DMS79 (cell line): ENCODE results near the gene SPATS2.

ENCODE experiments used
- DNase-seq: peaks from one replicate; lab custom pipeline; 2025; lab: John Stamatoyannopoulos, UW

SPATS2 gene

GRCh38 chr12:49335955-49336644 is 31.2 kb upstream of the SPATS2 start:
- DNase-seq, result no peak

GRCh38 chr12:49336645-49337584 is 30.3 kb upstream of the SPATS2 start, which contains the start of gene C1QL4:
Gene C1QL4, minus strand, starts transcription at chr12:49337188. Its CDS starts 711 bp downstream, at chr12:49336477.
- DNase-seq, result peak; percentile 54

- no peak for DNase-seq
These were observed 28.3 kb upstream of the SPATS2 start for GRCh38 chr12:49338830-49339463.

GRCh38 chr12:49339464-49339861 is 27.8 kb upstream of the SPATS2 start:
- peak; percentile 49 for DNase-seq

GRCh38 chr12:49340095-49340870 is 27.0 kb upstream of the SPATS2 start:
- no peak for DNase-seq

- DNase-seq, result no peak
These were observed 26.1 kb upstream of the SPATS2 start for GRCh38 chr12:49340971-49341776.

- no peak for DNase-seq
These were observed 25.5 kb upstream of the SPATS2 start for GRCh38 chr12:49341777-49342065.

- DNase-seq, result peak; percentile 93
These were observed 25.0 kb upstream of the SPATS2 start for GRCh38 chr12:49342066-49342913.

- no peak for DNase-seq
These were observed 24.1 kb upstream of the SPATS2 start for GRCh38 chr12:49342914-49343731.

- no peak for DNase-seq
These were observed 22.7 kb upstream of the SPATS2 start for GRCh38 chr12:49344486-49345050.

GRCh38 chr12:49345051-49345824 is 22.0 kb upstream of the SPATS2 start:
- DNase-seq, result peak; percentile 41

GRCh38 chr12:49345825-49346658 is 21.2 kb upstream of the SPATS2 start:
- no peak for DNase-seq

GRCh38 chr12:49346659-49347310 is 20.5 kb upstream of the SPATS2 start, which contains the start of gene DNAJC22:
Gene DNAJC22, plus strand, starts transcription at chr12:49346888. Its CDS starts 1,985 bp downstream, at chr12:49348873.
- peak; percentile 77 for DNase-seq

- peak; percentile 85 for DNase-seq
These were observed 19.7 kb upstream of the SPATS2 start for GRCh38 chr12:49347311-49348193.

GRCh38 chr12:49348781-49349180 is 18.5 kb upstream of the SPATS2 start:
- DNase-seq, result no peak

- no peak for DNase-seq
These were observed 18.0 kb upstream of the SPATS2 start for GRCh38 chr12:49349266-49349665.
